ENCODE measurements around the gene TMEM135.

Gene TMEM135

DNA sequence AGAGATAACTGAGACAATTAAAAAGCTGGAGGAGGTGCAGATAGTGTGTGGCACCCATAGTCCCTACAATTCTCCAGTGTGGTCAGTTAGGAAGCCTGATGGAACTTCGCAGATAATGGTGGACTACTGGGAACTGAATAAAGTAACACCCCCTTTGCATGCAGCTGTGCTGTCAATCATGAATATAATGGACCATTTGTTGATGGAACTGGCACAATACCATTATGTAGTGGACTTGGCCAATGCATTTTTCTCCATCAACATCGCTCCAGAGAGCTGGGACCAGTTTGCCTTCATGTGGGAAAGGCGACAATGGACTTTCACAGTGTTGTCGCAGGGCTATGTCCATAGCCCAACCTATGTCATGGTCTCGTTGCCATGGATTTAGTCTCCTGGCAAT is 324.2 kb downstream of the TMEM135 start:
- Histone ChIP-seq H4K20me1 (no peaks in the 10 kb centered on the region), H3K27ac (no peak overlapping the region), H3K9me3 (replicated peaks in 1 of 11) (no peaks in the 10 kb centered on the region), H3K4me2 (no peak overlapping the region), H3K4me1 (no peaks in the 10 kb centered on the region), H3K27me3 (no peaks in the 10 kb centered on the region), H3K36me3 (no peaks in the 10 kb centered on the region), H3K9ac (no peak overlapping the region), H3K4me3 (no peak overlapping the region)
- TF ChIP-seq Cebpa-rat (IDR thresholded peaks at IDR 0.05): no peak

DNA sequence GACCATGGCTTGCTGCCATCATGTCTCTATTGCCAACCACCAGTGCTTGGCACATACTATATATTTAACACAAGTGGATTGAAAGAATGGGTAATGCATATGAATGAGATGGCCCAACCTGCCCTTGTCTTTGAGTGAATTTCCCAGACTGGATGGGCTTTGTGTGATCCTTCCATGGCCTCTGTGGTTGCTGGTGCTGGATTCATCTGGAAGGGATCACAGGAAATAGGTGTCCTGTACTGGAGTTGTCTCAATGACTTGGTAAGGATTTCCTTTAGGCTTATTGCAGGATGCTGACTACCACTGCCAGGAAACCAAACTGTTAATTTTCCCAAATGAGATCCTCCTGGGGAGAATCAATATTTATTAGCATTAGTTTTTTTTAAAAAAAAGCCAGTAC is 328.6 kb downstream of the TMEM135 start:
- no peak overlapping the region for H3K27ac ChIP-seq
- no peaks in the 10 kb centered on the region for H3K9me3 ChIP-seq (replicated peaks in 1 of 11)
- H3K4me1 ChIP-seq: peaks cover 0 to 5% (median 0%) of the 10 kb centered on the region in 10 experiments; a peak in 2 of 20 replicates
- H3K27me3 ChIP-seq: no peaks in the 10 kb centered on the region
- H3K9ac ChIP-seq: no peak overlapping the region
- no peak overlapping the region for H3K4me3 ChIP-seq
- no peaks in the 10 kb centered on the region for H3K36me3 ChIP-seq
- no peaks in the 10 kb centered on the region for H4K20me1 ChIP-seq
- no peak overlapping the region for H3K4me2 ChIP-seq
- TF ChIP-seq Cebpa-rat (IDR thresholded peaks at IDR 0.05): no peak

DNA sequence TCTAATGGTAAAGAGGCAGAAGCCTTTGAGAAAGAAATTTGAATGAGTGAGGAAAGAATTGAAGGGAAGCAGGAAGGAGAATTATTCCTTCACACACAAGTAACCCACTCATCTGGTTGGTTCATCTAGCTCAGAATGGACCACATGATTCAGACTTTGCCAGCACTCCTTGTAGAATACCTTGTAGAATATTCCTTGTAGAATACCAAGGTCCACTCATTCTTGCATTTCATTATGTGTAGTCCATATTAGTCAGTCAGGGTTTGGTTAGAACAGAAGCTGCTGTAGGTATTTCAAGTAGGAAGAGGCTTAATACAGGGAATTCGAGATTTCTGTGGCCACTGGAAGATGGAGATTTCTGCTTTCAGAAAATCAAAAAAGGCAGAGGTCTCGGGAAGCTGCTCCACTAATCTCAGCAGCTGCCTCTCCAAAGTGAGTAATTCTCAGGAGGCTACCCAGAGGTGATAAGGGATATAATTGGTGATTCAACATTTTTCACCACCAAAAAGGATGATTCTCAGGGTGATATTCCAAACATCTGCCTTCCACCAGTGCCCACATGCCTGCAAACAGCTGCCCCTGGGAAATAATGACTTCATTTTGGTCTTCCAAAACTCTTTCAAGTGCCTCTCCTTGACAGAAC is 329.1 kb downstream of the TMEM135 start:
- H4K20me1 ChIP-seq: no peaks in the 10 kb centered on the region
- no peak for TF ChIP-seq Cebpa-rat (IDR thresholded peaks at IDR 0.05)
- H3K4me1 ChIP-seq: peaks cover 0 to 5% (median 0%) of the 10 kb centered on the region in 10 experiments; a peak in 2 of 20 replicates
- H3K4me2 ChIP-seq: no peak overlapping the region
- no peak overlapping the region for H3K4me3 ChIP-seq
- H3K36me3 ChIP-seq: no peaks in the 10 kb centered on the region
- no peaks in the 10 kb centered on the region for H3K9me3 ChIP-seq (replicated peaks in 1 of 11)
- H3K27ac ChIP-seq: no peak overlapping the region
- no peaks in the 10 kb centered on the region for H3K27me3 ChIP-seq
- no peak overlapping the region for H3K9ac ChIP-seq

DNA sequence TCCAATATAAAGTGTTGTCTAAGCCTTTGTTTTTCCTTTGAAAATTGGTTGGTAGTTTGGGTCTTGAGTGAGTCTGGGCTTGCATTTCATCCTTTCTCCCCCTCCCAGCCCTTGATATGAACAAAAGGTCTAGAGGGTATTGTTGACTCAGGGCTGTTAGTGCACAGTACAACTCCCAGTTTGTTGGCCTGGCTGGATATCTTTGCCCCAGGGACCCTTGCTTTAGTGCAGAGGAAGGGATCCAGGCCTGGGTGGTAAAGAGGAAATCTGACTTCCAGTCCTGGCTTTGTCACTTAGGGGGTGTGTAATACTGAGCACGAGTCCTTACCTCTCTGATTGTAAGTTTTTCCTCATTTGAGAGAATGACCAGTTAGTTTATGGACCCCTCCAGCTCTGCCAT is 330.4 kb downstream of the TMEM135 start:
- no peaks in the 10 kb centered on the region for H4K20me1 ChIP-seq
- H3K4me1 ChIP-seq: peaks cover 0 to 5% (median 0%) of the 10 kb centered on the region in 10 experiments; a peak in 2 of 20 replicates
- no peak overlapping the region for H3K9ac ChIP-seq
- H3K27ac ChIP-seq: no peak overlapping the region
- no peaks in the 10 kb centered on the region for H3K36me3 ChIP-seq
- H3K9me3 ChIP-seq (replicated peaks in 1 of 11): no peaks in the 10 kb centered on the region
- no peaks in the 10 kb centered on the region for H3K27me3 ChIP-seq
- no peak for TF ChIP-seq Cebpa-rat (IDR thresholded peaks at IDR 0.05)
- no peak overlapping the region for H3K4me2 ChIP-seq
- no peak overlapping the region for H3K4me3 ChIP-seq

DNA sequence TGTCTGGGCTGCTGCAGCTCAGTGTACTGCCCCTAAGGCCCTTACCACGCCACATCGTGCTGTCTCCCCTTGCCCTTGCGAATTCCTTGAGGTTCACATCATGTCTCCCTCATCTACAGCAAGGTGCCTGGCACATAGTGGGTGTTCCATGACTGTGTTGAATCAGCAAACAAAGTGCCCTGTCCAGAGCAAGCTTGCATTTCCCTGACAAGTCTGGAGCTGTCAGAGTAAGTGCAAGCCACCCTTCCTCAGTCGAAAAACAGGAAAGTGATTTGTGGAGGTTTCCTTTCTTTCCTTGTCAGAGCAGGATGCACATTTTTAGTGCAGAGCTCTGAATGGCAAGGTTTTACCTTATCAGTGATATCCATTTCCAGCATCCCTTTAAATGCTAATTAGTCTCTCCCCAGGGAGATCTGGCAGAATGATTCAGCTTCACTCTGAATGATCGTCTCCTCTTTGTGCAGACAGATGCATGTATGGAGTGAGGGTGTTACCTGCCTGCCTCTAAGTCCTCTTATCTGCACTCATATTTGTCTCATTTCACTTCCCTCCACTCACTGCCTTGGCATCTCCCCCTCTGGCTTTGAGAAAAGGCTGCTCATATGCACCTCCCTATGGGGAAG is 331.2 kb downstream of the TMEM135 start:
- Histone ChIP-seq H3K9ac (no peak overlapping the region), H3K27me3 (no peaks in the 10 kb centered on the region), H4K20me1 (no peaks in the 10 kb centered on the region), H3K27ac (no peak overlapping the region), H3K36me3 (no peaks in the 10 kb centered on the region), H3K9me3 (replicated peaks in 1 of 11) (no peaks in the 10 kb centered on the region), H3K4me3 (no peak overlapping the region), H3K4me2 (no peak overlapping the region), H3K4me1 (peaks cover 0 to 5% (median 0%) of the 10 kb centered on the region in 10 experiments; a peak in 2 of 20 replicates)
- TF ChIP-seq Cebpa-rat (IDR thresholded peaks at IDR 0.05): no peak

DNA sequence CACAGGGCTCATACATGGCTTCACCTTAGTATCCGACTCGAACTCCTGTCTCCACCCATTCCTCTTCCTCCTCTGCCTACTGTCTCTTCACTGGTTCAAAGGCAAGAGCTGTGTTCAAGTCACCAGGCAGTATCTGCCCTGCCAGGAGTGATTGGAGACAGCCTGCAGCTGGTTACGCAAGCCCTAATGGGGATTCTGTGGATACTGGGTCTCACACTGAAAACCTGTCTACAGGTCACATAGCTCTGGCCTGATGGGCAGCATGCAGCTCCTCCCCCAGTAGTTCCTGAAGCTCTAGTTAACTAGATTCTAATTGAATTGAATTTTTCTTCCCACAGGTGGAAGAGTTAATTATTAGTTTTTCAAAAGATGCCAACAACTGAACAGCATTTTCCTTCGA is 332.2 kb downstream of the TMEM135 start:
- no peak overlapping the region for H3K9ac ChIP-seq
- H3K9me3 ChIP-seq (replicated peaks in 1 of 11): no peaks in the 10 kb centered on the region
- no peak overlapping the region for H3K4me2 ChIP-seq
- no peaks in the 10 kb centered on the region for H3K27me3 ChIP-seq
- H3K4me3 ChIP-seq: no peak overlapping the region
- no peak overlapping the region for H3K27ac ChIP-seq
- TF ChIP-seq Cebpa-rat (IDR thresholded peaks at IDR 0.05): no peak
- no peaks in the 10 kb centered on the region for H4K20me1 ChIP-seq
- no peaks in the 10 kb centered on the region for H3K36me3 ChIP-seq
- peaks cover 0 to 5% (median 0%) of the 10 kb centered on the region in 10 experiments; a peak in 2 of 20 replicates for H3K4me1 ChIP-seq

DNA sequence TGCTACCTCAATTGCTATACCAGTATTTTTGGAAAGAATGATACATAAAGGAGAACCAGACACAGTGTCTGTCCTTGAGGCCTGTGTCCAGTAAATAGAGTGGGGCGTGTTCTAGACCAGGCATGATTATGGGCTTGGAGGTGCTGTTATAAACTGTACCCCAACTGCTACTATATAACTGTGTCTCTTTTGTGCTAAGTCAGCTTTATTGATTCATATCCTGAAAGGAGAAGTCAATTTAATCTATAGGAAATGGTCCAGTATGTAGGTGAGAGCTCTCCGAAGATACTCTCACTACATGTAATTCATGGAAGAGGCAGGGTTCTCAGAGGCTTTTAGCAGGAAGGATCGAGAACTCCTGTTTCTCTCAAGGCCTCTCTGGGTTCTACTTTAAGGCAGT is 334.3 kb downstream of the TMEM135 start:
- Histone ChIP-seq H3K27ac (no peak overlapping the region), H3K9ac (no peak overlapping the region), H3K36me3 (no peaks in the 10 kb centered on the region), H3K4me2 (no peak overlapping the region), H3K4me3 (no peak overlapping the region), H3K27me3 (no peaks in the 10 kb centered on the region), H3K4me1 (peaks cover 0 to 5% (median 0%) of the 10 kb centered on the region in 10 experiments; a peak in 2 of 20 replicates), H3K9me3 (replicated peaks in 1 of 11) (peaks cover 0 to 1% (median 0%) of the 10 kb centered on the region in 11 experiments; a peak in 2 of 22 replicates), H4K20me1 (no peaks in the 10 kb centered on the region)
- TF ChIP-seq Cebpa-rat (IDR thresholded peaks at IDR 0.05): no peak

All from BLaER1 treated with 17β-estradiol and CSF1 and Interleukin-3, amounts not matched to agents 10 nM and 100 nM (cell line).